NCI-H1417 (cell line): ENCODE results near the gene DSCAML1.

ENCODE experiments used
- DNase-seq, 3 experiments: peaks; one replicate each; lab custom pipeline; 2025; lab: John Stamatoyannopoulos, UW

DSCAML1 gene

DNA sequence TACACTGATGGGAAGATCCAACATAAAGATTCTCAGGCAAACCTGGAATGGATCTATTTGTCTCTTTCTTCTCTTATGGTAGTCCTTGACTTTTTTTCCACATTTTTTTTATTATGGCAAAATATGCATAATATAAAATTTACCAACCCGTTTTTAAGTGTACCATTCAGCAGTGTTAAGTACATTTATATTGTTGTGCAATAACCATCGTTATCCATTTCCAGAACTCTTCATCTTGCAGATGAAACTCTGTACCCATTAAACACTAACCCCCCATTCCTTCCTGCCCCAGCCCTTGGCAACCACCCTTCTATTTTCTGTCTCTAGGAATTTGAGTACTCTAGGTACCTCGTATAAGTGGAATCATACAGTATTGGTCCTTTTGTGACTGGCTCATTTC lies 99.7 kb downstream of the DSCAML1 start:
- no peak for DNase-seq

DNA sequence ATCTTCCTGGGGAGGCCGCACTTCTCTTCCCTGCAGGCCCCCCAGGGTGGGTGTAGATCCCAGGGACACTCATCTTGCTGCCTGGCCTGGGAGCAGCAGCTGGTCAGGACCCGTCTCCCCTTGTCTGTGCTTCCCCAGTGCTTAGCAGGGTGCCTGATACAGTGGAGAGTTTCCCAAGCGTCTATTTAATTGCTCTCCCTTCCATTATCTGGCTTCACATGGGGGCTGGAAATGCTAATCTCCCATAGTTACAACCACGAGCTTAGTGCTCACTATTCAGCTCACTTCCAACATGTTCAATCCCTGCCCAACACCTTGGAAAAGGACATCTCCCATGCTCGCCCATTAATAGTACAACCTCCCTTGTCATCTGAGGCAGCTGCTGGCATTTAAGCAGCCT lies 100.5 kb downstream of the DSCAML1 start:
- DNase-seq, result peak in 2 of 3 experiments; percentile 90 to 98

DNA sequence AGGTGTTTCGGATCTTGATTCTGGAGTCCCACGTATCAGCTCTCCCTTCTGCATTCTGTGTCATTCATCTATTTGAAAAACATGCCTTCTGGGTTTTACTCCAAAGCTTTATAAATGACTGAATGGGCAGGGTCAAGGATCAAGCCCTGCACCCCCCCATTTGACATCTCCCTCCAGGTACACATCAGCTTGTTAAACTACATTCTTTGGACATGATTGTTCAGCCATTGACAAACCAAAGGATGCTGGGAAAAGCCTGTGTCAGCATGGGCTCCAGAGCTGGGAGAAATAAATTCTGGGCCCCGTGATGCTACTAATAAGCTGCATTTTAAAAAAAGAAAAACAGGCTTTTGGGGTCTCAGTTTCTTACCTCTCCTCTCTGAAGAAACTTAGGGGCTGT lies 103.7 kb downstream of the DSCAML1 start:
- no peak for DNase-seq

DNA sequence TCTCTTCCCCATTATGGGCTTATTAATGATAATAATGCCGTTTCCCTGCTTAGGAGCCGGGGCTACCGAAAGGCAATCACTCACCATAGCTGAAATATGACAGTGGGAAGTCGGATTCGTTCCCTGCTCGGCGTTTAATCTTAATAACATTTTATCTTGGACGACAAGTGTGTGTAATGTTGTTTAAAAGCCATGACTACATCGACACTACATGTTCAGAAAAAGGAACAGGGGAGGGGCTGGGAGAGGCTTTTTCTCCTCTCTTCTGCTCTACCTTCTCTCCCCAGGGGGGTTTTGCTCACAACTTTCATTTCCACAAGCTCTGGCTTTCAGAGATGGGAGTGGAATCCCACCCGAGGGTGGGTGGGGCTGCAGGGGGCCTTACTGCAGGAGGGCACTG lies 105.5 kb downstream of the DSCAML1 start:
- DNase-seq, result peak in 2 of 3 experiments; percentile 60 to 83

DNA sequence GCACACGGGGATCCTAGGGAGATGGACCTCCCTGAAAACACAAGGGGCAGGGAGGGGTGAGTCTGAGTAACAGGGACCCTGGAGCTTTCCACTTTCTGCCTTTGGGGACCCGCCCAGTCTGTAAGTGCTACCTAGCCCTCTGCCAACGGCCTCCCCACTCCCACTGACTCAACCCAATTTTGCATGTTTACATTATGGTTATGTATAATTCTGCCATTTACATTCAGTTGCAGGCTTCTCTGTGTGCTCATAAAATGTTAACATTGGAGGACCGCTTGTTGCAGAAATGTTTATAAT lies 105.8 kb downstream of the DSCAML1 start:
- DNase-seq, result peak in 2 of 3 experiments; percentile 60 to 83

DNA sequence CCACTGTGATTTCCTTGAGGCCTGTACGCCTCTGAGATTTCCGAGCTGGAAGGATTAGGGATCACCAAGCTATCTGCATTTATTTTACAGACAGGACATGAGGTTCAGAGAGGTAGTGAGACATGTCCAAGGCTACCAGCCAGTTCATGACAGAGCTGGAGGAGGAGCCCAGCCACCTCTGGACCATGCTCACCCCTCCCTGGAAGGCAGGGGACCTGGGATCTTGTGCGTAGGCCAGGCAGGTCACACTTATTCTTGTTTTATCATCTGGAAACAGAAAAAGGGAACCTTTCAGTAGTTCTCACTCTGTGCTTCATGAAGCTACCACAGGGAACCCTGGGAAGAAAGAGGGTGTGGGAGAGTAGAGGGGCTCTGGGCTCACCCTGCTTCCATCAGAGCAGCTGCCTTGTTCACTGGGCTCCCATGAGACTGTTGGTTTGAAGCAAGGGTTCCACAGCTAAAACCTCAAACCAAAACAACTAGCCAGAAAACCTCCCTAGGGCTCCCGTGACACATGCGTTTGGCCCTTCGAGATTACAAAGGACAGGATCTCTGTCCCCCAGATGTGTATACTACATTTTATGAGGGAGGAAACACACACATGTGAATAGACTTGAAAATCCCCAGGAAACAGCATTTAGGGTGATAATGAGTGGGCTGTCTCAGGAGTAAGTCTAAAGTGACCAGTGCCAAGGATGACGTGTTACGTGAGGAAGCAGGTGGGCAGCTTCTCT lies 106.4 kb downstream of the DSCAML1 start:
- DNase-seq, result no peak

DNA sequence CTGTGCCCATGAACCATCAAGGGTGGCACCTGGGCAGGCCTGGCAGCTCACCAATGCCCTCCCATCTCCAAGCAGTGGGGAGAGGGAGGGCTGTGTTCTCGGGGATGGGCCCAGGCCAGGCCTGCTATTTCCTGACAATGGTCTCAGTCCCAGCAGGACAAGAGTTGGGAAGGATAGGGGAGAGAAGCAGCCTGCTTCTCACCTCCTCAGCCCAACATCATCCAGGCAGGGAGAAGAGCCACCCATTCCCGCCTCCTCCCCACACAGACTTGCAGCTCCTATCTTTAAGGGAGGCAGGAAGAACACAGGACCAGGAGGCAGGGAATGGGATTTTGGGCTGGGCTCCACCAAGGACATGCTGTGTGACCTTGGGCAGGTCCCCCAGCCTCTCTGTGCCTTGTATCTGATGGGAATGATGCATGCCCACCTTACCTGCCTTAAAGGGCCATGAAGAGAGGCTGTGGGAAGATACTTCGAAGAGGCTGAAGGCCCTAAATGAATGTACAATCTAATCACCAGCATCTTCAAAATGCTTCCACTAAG lies 108.7 kb downstream of the DSCAML1 start:
- DNase-seq, result no peak

DNA sequence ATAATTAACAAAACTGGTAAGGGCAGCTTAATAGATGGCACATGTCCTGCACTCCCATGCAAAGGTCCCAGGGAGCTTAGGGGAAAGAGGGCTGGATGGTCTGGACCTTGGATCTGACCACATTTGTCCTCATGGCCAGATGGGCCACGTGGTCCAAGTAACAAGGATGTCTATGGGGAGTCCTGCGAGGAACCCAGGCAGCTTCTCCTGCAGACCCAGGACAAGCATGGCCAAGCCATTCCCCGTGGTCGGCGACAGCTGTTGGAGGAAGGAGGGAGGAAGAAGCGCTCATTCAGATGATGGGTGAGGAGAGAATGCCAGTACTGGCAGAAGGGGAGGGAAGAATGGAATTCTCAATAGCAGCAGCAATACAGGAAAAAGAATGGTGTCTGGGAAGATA lies 109.2 kb downstream of the DSCAML1 start:
- no peak for DNase-seq

DNA sequence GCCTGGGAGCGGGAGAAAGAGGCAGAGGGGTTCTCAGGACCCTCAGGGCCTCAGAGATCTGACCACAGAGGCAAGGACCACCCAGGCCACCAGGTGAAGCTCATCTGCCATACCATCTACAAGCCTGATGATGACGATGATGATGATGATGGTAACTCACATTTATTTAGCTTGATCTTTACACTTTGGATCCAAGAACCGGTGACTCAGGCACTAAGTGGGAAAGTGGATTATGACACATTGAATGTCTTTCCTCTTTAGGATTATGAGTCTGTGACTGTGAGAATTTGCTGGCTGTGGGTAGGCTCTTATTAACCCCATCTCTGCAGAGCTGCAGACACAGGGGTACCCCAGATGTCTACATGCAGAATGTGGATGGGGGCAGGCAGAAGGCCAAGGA lies 110.3 kb downstream of the DSCAML1 start:
- DNase-seq, result no peak

DNA sequence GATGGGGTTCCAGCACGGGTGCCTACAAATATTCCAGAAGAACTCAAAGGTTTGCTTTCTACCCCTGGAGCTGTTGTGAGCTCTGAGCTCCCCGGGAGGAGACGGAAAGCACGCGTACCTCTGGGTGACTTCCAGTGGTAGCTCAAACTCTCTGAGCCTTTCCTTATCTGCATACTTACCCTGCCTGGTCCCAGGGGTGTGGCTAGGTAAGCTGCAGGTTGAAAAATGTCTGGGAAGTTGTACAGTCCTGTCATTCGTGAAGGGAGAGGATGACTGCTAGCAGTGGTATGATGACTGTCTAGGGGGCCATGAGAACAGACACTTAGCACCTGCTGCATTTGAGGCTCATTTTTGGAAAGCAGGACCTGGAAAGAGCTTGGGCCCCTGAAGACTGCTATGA lies 111.5 kb downstream of the DSCAML1 start:
- DNase-seq, result no peak

DNA sequence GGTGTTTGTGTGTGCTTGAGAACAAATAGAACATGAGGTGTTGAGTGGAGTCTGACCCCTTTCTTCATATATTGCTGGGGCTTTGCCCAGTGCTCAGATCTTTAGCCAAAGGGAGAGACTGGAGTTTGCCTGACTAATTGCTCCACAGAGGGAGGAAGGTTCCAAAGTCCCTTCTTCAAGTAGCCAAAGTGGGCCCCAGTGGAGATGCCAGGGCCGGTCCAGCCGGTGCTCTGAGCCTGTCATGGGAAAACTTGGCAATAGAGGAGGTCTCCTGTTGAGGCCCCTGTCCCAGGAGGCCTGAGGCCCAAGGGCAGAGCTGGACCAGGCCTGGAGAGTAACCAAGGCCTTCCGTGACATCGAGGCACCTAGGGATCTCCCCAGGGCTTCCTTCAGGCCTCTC lies 112.3 kb downstream of the DSCAML1 start:
- DNase-seq, result no peak

DNA sequence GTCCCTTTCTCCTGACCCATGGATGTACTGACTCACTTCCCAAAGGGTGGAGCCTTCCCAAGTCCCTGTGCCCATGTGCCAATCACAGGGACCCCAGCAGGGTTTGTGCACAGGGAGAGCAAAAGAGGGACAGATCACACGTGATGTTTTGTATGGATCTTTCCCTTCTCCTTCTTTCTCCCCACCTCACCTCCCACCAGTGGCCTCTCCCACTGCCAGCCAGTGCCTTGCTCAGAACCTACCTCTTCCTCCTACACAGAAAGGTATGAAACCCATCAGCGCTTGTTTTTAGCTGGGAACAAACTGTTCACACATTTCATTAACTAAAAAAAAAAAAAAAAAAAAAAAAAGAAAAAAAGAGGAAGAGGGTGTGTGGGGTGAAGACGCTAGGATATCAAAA lies 112.9 kb downstream of the DSCAML1 start:
- no peak for DNase-seq

DNA sequence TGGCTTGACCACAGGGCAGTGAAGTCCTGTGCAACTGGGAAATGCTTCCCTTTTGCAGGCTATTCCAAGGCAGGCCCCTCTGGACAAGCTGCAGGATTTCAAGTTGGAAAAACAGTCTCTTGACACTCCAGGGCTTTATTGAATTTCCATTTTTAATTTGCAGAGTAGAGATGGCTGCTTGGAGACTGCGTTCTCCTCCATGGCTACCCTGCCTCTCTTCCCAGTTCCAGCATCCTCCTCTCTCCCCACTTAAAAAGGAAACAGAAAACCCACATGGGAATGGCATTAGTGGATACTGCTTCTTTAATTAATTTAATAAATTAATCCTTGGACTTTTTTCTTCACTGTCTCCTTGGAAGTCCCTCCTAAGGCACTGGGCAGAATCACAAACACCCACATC lies 115.6 kb downstream of the DSCAML1 start:
- no peak for DNase-seq

DNA sequence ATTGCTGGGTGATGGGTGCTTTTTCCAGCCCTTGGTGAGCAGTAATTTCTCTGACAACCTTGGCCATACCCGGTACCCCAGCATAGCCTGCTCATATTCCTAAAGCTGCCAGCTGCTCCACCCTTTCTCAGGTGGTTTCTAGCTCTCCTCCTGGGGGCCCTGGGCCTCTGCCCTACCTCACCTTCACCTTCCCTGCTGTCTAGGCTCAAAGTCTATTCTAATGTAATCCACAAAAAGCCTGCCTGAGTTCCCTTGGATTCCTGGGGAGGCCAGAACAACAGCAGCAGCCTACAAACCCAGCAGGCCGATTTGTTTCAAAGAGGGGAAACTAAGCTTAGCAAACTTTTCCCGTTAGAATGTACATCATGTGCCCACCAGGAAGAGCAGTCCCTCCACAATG lies 117.6 kb downstream of the DSCAML1 start:
- no peak for DNase-seq

DNA sequence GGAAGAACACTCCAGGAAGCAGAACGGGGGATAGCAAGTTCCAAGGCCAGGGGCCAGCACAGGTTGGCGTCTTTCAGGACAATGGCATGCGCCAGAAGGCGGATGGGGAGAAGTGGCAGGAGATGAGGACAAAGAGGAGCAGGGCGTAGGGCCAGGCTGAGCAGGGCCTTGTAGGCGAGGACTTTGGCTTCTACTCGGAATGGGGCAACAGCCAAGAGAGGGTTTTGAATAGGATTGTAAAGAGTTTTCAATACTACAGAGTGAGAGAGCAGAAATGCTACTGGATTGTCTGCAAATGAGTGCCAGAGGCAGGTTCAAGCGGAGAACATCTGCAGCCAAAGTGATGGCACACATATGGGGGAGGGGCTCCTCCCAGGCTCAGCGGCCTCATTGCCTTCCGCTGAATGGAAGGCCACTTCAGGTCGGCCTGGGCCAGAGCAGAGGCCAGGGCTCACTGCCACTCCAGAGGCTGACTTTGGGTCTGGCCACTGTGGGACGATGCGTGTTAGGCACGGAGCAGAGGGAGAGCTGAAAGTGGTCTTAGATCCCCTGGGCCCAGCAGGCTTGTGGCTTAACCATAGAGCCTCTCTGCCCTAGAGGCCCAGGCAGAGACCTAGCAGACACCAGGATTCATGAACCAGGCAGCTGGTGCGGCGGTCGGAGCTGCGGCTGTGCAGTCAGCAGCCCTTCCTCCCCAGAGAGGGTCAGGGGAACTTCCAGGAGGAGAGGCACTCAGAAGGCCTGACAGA lies 118.2 kb downstream of the DSCAML1 start:
- DNase-seq, result no peak

DNA sequence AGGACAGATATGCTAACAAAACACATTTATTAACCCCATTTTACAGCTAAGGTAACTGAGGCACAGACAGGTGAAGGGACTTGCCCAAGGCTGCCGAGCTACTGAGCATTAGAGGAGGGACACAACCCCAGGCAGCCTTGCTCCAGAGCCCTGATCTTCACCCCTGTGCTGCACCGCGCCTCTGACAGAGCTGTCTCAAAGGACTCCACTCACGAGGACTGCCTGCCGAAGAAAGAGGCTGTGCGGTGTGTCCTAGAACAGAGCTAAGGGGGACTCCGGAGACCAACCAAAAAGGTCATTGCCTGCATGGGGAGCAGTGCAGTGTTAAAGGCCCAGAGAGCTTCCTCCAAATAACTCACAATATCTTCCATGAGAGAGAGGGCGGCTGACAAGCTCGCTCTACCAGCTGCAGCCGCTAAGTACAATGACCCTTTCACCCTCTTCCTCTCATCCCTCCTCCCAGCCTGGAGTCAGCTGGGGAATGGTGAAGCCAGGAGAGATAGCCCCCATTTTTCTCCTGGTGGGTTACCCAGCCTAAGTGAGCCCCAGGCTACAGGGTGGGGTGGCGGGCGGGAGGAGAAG lies 119.2 kb downstream of the DSCAML1 start:
- DNase-seq, result no peak

DNA sequence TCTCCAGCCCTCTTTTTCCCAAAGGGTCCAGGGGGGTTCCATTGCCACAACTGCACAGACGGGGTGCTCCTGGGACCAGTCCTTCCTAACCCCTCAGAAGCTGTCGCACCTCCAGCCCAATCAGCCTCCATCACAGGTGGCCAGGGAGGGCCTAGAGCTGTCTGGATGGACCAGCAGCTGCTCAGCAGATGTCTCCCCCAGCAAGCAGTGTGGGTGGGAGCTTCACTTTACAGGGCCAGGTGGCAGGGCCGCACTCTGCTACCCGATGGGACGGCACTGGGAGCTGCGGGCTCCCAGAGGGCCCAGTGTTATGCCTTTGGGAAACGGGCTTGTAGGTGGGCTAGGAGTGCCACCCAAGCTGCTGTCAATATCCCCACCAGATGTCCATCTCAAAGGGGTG lies 120.5 kb downstream of the DSCAML1 start:
- DNase-seq, result no peak

DNA sequence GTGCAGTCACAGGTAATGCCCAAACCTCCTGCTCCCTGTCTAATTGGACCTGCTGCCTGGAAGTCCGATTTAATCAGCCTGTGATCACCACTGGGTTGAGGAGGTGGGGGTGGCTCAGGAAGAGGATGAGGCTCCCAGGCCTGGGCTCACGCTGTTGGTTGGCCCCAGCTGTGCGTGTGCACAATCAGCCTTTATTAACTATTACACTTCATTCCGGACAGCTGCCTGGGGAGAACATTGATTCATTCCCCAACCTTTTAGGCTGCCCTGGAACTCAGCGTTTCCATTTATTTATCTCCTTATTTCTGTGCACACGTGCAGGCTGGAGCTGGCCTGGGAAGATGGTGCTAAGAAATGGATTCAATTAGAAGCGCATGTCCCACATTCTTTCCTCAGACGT lies 123.4 kb downstream of the DSCAML1 start:
- no peak for DNase-seq

DNA sequence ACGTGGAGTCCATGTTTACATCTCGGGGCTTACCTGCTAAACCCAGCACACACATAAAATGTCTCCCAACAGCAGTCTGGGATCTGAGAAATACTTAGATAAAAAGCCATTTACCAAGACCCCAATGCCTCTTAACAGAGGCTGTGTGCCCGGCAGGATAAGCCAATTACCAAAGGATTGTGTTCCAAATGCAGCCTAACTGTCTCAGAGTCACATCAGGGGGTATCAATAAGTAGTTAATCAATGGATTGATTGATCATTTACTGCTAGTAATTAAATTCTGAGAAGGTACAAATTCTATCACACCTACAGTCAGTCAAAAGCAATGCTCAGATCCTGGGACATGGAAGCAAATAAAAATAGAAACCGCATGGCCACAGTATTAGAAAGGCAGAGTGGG lies 125.6 kb downstream of the DSCAML1 start:
- DNase-seq, result no peak

DNA sequence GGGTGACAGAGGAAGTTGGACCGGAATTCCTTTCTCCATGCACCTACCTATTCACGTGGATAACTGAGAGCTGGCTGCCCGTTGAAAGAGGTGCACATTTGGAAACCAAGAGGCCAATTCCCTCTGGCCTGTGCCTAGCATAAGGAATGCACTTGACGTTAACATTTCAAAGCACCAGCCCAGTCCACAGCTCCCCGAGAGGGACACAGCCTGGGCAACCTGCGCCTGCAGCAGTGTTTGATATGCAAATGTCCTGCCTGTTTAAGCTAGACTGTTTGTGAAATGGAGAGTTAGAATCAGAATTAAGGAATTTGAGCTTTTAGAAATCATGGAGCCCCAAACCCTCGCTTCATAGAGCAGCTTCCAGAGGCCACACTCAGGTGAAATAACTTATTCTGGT lies 126.1 kb downstream of the DSCAML1 start:
- DNase-seq, result no peak

DNA sequence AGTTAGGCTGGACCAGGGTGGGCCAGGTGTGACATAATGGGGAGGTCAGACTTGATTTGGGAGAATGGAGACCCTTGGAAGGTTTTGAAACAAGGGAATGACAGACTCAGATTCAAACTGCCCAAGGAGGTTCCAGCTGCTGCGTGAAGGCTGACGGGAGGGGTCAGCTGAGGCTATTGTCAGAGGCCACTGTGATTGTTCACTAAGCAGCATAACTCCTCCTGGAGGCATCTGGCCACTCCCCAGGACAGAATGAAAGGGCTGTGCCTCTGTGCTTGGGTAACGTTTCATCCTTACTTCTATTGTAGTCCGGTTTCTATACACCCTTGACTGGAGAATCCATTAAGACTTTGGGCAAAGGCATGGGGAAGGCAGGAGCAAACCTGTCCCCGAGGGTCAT lies 126.6 kb downstream of the DSCAML1 start:
- peak in 1 of 3 experiments; percentile 27 for DNase-seq

DNA sequence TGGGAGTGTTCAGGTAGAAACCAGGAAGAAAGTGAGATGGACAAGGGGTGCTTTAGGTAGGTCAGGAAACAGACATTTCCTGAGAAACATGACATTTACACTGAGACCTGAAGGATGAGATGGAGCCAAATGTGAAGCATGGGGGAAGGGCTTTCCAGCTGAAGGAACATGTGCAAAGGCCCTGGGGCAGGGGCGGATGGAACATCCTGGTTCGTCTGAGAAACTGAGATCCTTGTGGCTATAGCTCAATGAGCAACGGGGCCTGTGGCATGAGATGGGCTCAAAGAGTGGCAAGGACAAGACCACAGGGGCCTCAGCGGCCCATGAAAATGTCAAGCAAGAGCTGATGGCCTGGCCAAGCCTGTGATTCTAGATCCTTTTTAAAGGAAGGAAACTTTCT lies 127.4 kb downstream of the DSCAML1 start:
- DNase-seq, result no peak

DNA sequence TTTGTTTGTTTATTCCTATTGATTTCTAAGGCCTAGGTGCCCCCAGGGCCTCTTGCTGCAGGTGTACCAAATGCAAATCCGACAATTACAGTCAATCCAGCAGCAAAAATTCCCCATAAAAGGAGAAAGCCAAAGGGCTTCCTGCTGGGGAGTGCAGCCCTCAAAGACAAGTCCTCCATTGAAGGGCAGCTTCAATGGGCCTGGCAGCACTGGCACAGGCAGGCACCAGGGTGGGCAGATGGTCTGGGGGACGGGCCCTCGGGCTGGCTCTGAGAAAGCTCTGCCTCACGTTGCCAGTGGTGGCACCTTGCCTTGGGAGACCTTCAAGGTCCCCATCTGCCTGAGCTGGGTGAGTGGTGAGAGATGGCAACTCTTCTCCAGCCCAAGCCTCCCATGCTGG lies 128.0 kb downstream of the DSCAML1 start:
- peak in 2 of 3 experiments; percentile 81 to 93 for DNase-seq
